ENCODE measurements around the gene MMAB. TPM values are rescaled to one million over a fixed set of nuclear protein-coding genes. Genes with fewer than 3 reads are reported as not detected.

Gene MMAB
- total RNA-seq, 1 donor from 2014 or later: 59.0 TPM

GRCh38 chr12:109559601-109560000, 13.7 kb downstream of the MMAB start:
- H3K9me3 Mint-ChIP-seq: peaks cover 9% of the 10 kb centered on the region
- no peaks in the 10 kb centered on the region for H3K4me1 Mint-ChIP-seq (ENCODE audit: low read depth)
- H3K27ac Mint-ChIP-seq: no peak overlapping the region
- intact Hi-C loops (cut with micrococcal nuclease): no loop called here
- no peak for DNase-seq (ENCODE audit: low spot score)
- no peaks in the 10 kb centered on the region for H3K27me3 Mint-ChIP-seq (ENCODE audit: low read depth)
- no peak overlapping the region for H3K4me3 Mint-ChIP-seq (ENCODE audit: low read depth)
- peaks cover 33% of the 10 kb centered on the region for H3K36me3 Mint-ChIP-seq (ENCODE audit: low read depth)

GRCh38 chr12:109559200-109559505, 14.2 kb downstream of the MMAB start:
- Mint-ChIP-seq H3K36me3 (ENCODE audit: low read depth) (peaks cover 31% of the 10 kb centered on the region), H3K4me3 (ENCODE audit: low read depth) (no peak overlapping the region), H3K4me1 (ENCODE audit: low read depth) (no peaks in the 10 kb centered on the region), H3K27me3 (ENCODE audit: low read depth) (no peaks in the 10 kb centered on the region), H3K27ac (no peak overlapping the region), H3K9me3 (peaks cover 9% of the 10 kb centered on the region)
- intact Hi-C loops (cut with micrococcal nuclease): no loop called here
- DNase-seq (ENCODE audit: low spot score): no peak

GRCh38 chr12:109558374-109559199, 14.7 kb downstream of the MMAB start:
- H3K27me3 Mint-ChIP-seq (ENCODE audit: low read depth): no peaks in the 10 kb centered on the region
- peaks cover 25% of the 10 kb centered on the region for H3K36me3 Mint-ChIP-seq (ENCODE audit: low read depth)
- no peak overlapping the region for H3K4me3 Mint-ChIP-seq (ENCODE audit: low read depth)
- intact Hi-C loops (cut with micrococcal nuclease): no loop called here
- H3K4me1 Mint-ChIP-seq (ENCODE audit: low read depth): no peaks in the 10 kb centered on the region
- peaks cover 9% of the 10 kb centered on the region for H3K9me3 Mint-ChIP-seq
- no peak overlapping the region for H3K27ac Mint-ChIP-seq
- no peak for DNase-seq (ENCODE audit: low spot score)

GRCh38 chr12:109557805-109558204, 15.5 kb downstream of the MMAB start:
- peaks cover 21% of the 10 kb centered on the region for H3K36me3 Mint-ChIP-seq (ENCODE audit: low read depth)
- no peaks in the 10 kb centered on the region for H3K4me1 Mint-ChIP-seq (ENCODE audit: low read depth)
- H3K27me3 Mint-ChIP-seq (ENCODE audit: low read depth): no peaks in the 10 kb centered on the region
- intact Hi-C loops (cut with micrococcal nuclease): no loop called here
- no peak for DNase-seq (ENCODE audit: low spot score)
- no peak overlapping the region for H3K4me3 Mint-ChIP-seq (ENCODE audit: low read depth)
- no peak overlapping the region for H3K27ac Mint-ChIP-seq
- H3K9me3 Mint-ChIP-seq: peaks cover 9% of the 10 kb centered on the region

GRCh38 chr12:109557200-109557599, 16.1 kb downstream of the MMAB start:
- intact Hi-C loops (cut with micrococcal nuclease): no loop called here
- no peak for DNase-seq (ENCODE audit: low spot score)
- H3K4me1 Mint-ChIP-seq (ENCODE audit: low read depth): no peaks in the 10 kb centered on the region
- H3K4me3 Mint-ChIP-seq (ENCODE audit: low read depth): no peak overlapping the region
- peaks cover 15% of the 10 kb centered on the region for H3K36me3 Mint-ChIP-seq (ENCODE audit: low read depth)
- H3K9me3 Mint-ChIP-seq: peaks cover 4% of the 10 kb centered on the region
- H3K27me3 Mint-ChIP-seq (ENCODE audit: low read depth): no peaks in the 10 kb centered on the region
- H3K27ac Mint-ChIP-seq: no peak overlapping the region

- Mint-ChIP-seq H3K9me3 (no peaks in the 10 kb centered on the region), H3K36me3 (ENCODE audit: low read depth) (peaks cover 5% of the 10 kb centered on the region), H3K27ac (no peak overlapping the region), H3K27me3 (ENCODE audit: low read depth) (no peaks in the 10 kb centered on the region), H3K4me1 (ENCODE audit: low read depth) (no peaks in the 10 kb centered on the region), H3K4me3 (ENCODE audit: low read depth) (no peak overlapping the region)
- intact Hi-C loops (cut with micrococcal nuclease): no loop called here
- no peak for DNase-seq (ENCODE audit: low spot score)
These were observed 17.6 kb downstream of the MMAB start for GRCh38 chr12:109555431-109556315.

- Mint-ChIP-seq H3K27me3 (ENCODE audit: low read depth) (peaks cover 2% of the 10 kb centered on the region), H3K27ac (no peak overlapping the region)
- intact Hi-C loops (cut with micrococcal nuclease): no loop called here
These were observed 18.5 kb downstream of the MMAB start for GRCh38 chr12:109554761-109555160.

GRCh38 chr12:109553906-109554500, 19.3 kb downstream of the MMAB start:
- Mint-ChIP-seq H3K27ac (no peak overlapping the region), H3K36me3 (ENCODE audit: low read depth) (peaks cover 5% of the 10 kb centered on the region), H3K27me3 (ENCODE audit: low read depth) (peaks cover 2% of the 10 kb centered on the region), H3K9me3 (no peaks in the 10 kb centered on the region), H3K4me1 (ENCODE audit: low read depth) (no peaks in the 10 kb centered on the region), H3K4me3 (ENCODE audit: low read depth) (no peak overlapping the region)
- intact Hi-C loops (cut with micrococcal nuclease): no loop called here
- no peak for DNase-seq (ENCODE audit: low spot score)

More at GRCh38 chr12:109554761-109555160, 18.5 kb downstream of the MMAB start:
- H3K4me3 Mint-ChIP-seq (ENCODE audit: low read depth): no peak overlapping the region
- H3K9me3 Mint-ChIP-seq: no peaks in the 10 kb centered on the region
- H3K36me3 Mint-ChIP-seq (ENCODE audit: low read depth): peaks cover 5% of the 10 kb centered on the region
- DNase-seq (ENCODE audit: low spot score): no peak
- no peaks in the 10 kb centered on the region for H3K4me1 Mint-ChIP-seq (ENCODE audit: low read depth)

- peaks cover 2% of the 10 kb centered on the region for H3K27me3 Mint-ChIP-seq (ENCODE audit: low read depth)
- H3K9me3 Mint-ChIP-seq: no peaks in the 10 kb centered on the region
- H3K27ac Mint-ChIP-seq: no peak overlapping the region
These were observed 19.8 kb downstream of the MMAB start for GRCh38 chr12:109553483-109553882.

GRCh38 chr12:109552971-109553370, 20.3 kb downstream of the MMAB start:
- H3K27ac Mint-ChIP-seq: no peak overlapping the region

More at GRCh38 chr12:109553483-109553882, 19.8 kb downstream of the MMAB start:
- Mint-ChIP-seq H3K4me3 (ENCODE audit: low read depth) (no peak overlapping the region), H3K4me1 (ENCODE audit: low read depth) (no peaks in the 10 kb centered on the region), H3K36me3 (ENCODE audit: low read depth) (peaks cover 5% of the 10 kb centered on the region)
- DNase-seq (ENCODE audit: low spot score): no peak
- intact Hi-C loops (cut with micrococcal nuclease): no loop called here

GRCh38 chr12:109551108-109551507, 22.2 kb downstream of the MMAB start:
- H3K27me3 Mint-ChIP-seq (ENCODE audit: low read depth): peaks cover 2% of the 10 kb centered on the region
- no peak for DNase-seq (ENCODE audit: low spot score)
- no peaks in the 10 kb centered on the region for H3K9me3 Mint-ChIP-seq
- no peaks in the 10 kb centered on the region for H3K36me3 Mint-ChIP-seq (ENCODE audit: low read depth)
- H3K4me1 Mint-ChIP-seq (ENCODE audit: low read depth): no peaks in the 10 kb centered on the region
- intact Hi-C loops (cut with micrococcal nuclease): no loop called here
- H3K4me3 Mint-ChIP-seq (ENCODE audit: low read depth): no peak overlapping the region
- no peak overlapping the region for H3K27ac Mint-ChIP-seq

More at GRCh38 chr12:109552971-109553370, 20.3 kb downstream of the MMAB start:
- Mint-ChIP-seq H3K9me3 (no peaks in the 10 kb centered on the region), H3K4me3 (ENCODE audit: low read depth) (no peak overlapping the region), H3K36me3 (ENCODE audit: low read depth) (peaks cover 5% of the 10 kb centered on the region), H3K27me3 (ENCODE audit: low read depth) (peaks cover 2% of the 10 kb centered on the region), H3K4me1 (ENCODE audit: low read depth) (no peaks in the 10 kb centered on the region)
- intact Hi-C loops (cut with micrococcal nuclease): no loop called here
- no peak for DNase-seq (ENCODE audit: low spot score)

GRCh38 chr12:109550281-109550680, 23.0 kb downstream of the MMAB start:
- Mint-ChIP-seq H3K4me3 (ENCODE audit: low read depth) (no peak overlapping the region), H3K9me3 (no peaks in the 10 kb centered on the region), H3K27ac (no peak overlapping the region), H3K27me3 (ENCODE audit: low read depth) (peaks cover 2% of the 10 kb centered on the region), H3K36me3 (ENCODE audit: low read depth) (no peaks in the 10 kb centered on the region), H3K4me1 (ENCODE audit: low read depth) (peaks cover under 1% of the 10 kb centered on the region)
- no peak for DNase-seq (ENCODE audit: low spot score)
- intact Hi-C loops (cut with micrococcal nuclease): no loop called here

Data from activated T-helper 2 cell treated with anti-CD3 and anti-CD28 coated beads, Interferon-gamma antibody, Interleukin-2, Interleukin-4, amounts not matched to agents 10 μg/mL and 5 μg/mL and 100 μg/mL, durations not matched to agents 14 hours and 24 hours and 36 hours (primary cell).